ENCODE measurements around the gene RWDD3.

DNA sequence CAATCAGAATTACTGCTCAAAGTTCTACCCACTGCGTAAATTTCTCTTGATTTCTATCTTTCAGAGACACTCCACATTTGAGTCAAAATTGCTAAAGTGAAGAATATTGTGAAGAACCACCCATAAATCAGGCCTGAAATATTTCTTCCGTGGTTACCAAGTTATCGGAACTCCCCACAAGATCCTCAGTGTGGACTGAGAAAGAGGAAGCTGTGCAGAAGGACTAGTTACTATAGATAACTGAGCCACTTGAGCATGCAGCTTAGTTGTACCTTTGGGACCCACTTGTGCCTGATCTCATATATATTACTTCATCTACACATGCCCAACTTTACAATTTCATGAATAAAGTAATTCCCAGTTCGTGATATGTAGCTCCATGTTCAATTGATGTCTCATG is 18.4 kb downstream of the RWDD3 start:
- TF ChIP-seq, protein P1, sequence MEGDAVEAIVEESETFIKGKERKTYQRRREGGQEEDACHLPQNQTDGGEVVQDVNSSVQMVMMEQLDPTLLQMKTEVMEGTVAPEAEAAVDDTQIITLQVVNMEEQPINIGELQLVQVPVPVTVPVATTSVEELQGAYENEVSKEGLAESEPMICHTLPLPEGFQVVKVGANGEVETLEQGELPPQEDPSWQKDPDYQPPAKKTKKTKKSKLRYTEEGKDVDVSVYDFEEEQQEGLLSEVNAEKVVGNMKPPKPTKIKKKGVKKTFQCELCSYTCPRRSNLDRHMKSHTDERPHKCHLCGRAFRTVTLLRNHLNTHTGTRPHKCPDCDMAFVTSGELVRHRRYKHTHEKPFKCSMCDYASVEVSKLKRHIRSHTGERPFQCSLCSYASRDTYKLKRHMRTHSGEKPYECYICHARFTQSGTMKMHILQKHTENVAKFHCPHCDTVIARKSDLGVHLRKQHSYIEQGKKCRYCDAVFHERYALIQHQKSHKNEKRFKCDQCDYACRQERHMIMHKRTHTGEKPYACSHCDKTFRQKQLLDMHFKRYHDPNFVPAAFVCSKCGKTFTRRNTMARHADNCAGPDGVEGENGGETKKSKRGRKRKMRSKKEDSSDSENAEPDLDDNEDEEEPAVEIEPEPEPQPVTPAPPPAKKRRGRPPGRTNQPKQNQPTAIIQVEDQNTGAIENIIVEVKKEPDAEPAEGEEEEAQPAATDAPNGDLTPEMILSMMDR (conservative IDR thresholded peaks at IDR 0.05 in 1 of 2, IDR thresholded peaks at IDR 0.05 in 1 of 2; ENCODE audit: low read depth in 1 of 2, low read length in 2 of 2): no peak
- no peak for TF ChIP-seq EZH2 (IDR thresholded peaks at IDR 0.05; ENCODE audit: low read length, missing control alignments)
